ENCODE results near the gene GRAMD4.

The GRAMD4 gene

DNA sequence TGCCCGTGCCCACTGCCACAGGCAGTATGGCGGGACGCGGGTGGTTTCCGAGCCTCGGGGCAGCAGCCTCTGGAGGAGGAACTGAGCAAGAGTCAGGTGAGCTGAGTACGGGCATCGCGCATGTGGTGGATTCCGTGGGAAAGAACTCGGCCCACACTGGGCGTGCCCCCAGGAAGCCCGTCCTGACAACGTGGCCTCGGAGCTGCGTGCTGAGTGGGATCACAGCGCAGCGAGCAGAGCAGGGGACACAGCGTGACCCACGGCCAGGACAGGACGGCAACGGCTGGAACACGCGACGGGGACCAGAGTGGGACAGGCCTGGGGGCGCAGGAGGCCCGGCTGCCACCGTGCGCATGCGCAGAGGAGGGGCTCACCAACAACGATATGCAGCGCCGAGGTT lies 81.1 kb downstream of the GRAMD4 start:
- Mint-ChIP-seq H3K27me3 (no peaks in the 10 kb centered on the region), H3K36me3 (peaks cover 41 to 65% of the 10 kb centered on the region in 2 donors), H3K9me3 (no peaks in the 10 kb centered on the region), H3K4me1 (peaks cover 2 to 3% of the 10 kb centered on the region in 2 donors), H3K4me3 (no peak overlapping the region), H3K27ac (no peak overlapping the region)
- DNase-seq (no peak), ATAC-seq (replicated peaks) (no peak)

DNA sequence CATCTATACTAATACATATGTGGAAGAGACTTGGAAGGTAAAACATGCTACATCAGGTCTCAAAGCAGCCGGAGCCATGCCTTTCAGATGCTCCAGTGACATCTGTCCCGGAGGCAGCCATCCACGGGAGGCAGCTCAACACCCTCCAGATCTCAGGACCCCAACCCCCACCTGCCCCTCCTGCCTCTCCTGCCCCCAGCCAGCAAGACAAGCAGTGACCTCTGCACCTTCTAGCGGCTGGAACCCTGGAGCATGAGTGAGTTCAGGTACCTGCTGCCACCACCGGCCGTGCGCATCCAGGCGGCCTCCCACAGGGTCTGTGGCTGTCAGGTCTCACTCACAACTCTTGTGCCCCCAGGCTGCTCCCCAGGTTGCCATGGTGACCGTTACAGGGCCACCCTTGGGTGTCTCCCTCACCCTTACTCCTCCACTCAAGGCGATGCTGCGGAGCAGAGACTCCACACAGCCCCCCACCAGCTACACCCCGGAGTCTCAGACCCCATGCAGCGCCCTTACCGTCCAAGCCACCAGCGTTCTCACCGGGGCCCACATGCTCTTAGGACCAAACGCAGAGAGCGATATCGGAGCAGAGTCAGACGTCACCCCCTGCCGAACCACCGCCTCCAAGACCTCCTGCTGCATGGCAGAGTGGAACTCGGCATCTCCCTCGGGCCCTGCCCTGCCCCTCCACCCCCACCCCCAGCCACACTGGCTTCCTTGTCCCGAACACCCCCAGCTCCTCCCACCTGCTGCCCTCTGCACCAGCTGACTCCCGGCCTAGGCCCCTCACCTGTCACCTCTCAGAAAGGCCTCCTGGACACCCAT lies 83.2 kb downstream of the GRAMD4 start:
- peaks cover 2 to 5% of the 10 kb centered on the region in 2 donors for H3K4me1 Mint-ChIP-seq
- peaks cover 57 to 73% of the 10 kb centered on the region in 2 donors for H3K36me3 Mint-ChIP-seq
- peak overlapping the region; percentile 51 for H3K27ac Mint-ChIP-seq
- H3K27me3 Mint-ChIP-seq, result no peaks in the 10 kb centered on the region
- ATAC-seq (replicated peaks), result no peak
- no peak overlapping the region for H3K4me3 Mint-ChIP-seq
- no peaks in the 10 kb centered on the region for H3K9me3 Mint-ChIP-seq
- no peak for DNase-seq

DNA sequence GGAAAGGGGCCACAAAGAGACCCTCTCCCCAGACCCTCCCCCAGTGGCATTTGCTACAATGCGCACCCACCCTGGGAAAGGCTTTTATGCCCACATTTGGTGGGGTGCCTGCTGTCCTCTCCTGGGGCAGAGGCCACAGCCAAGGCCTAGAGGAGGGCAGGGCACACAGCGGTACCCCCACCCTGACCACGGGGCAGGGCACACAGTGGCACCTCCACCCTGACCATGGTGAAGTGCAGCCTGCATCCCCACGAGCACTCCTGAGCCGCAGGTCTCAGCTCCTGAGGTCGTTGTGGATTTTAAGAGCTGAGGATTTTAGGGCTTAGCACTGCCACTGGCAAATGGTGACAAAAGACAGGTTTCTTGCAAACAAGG lies 83.8 kb downstream of the GRAMD4 start:
- Mint-ChIP-seq H3K27me3 (no peaks in the 10 kb centered on the region), H3K4me3 (no peak overlapping the region), H3K9me3 (no peaks in the 10 kb centered on the region), H3K36me3 (peaks cover 59 to 76% of the 10 kb centered on the region in 2 donors), H3K27ac (peak overlapping the region; percentile 51), H3K4me1 (peaks cover 2 to 5% of the 10 kb centered on the region in 2 donors)
- DNase-seq (no peak), ATAC-seq (replicated peaks) (no peak)

DNA sequence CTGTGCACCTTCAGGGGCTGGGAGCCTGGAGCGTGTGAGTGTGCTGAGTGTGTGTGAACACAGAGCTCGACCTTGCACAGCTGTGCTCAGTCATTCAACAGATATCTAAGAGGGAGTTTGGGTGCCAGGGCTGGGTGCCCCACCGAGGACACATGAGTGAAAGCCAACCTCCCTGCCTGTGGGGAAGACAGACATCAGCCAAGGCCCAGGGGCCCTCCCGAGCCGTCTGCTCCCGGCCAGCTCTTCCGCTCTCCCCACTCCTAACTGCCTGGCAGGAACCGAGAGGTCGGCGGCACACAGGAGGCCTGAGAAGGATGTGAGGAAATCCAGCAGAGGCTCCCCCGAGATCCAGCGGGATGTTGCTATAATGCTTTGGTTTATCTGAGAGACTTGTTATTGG lies 85.9 kb downstream of the GRAMD4 start:
- Mint-ChIP-seq H3K4me1 (peaks cover 2 to 5% of the 10 kb centered on the region in 2 donors), H3K27ac (peak overlapping the region; percentile 79), H3K27me3 (no peaks in the 10 kb centered on the region), H3K36me3 (peaks cover 61 to 82% of the 10 kb centered on the region in 2 donors), H3K9me3 (no peaks in the 10 kb centered on the region), H3K4me3 (no peak overlapping the region)
- ATAC-seq (replicated peaks), result no peak
- no peak for DNase-seq

DNA sequence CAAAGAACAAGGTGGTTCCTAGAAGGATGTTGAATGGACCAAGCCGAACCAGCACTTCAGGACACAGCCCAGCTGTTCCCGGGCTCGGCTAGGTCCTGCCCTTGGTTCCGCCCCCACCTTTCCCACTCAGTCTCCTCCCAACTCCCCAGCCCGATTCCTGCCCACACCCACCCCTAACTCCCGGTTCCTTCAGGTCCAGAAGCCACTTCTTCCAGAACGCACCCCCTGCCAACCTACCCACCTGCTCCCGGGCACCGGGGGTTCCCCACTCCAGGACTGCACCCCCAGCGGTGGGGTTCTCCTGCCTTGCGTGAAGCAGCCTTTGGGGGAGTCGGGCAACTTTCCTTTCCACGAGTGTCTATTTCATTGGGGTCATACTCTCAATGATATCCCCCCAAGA lies 87.1 kb downstream of the GRAMD4 start:
- Mint-ChIP-seq H3K4me3 (no peak overlapping the region), H3K4me1 (peaks cover 2 to 5% of the 10 kb centered on the region in 2 donors), H3K27ac (no peak overlapping the region), H3K9me3 (no peaks in the 10 kb centered on the region), H3K27me3 (no peaks in the 10 kb centered on the region), H3K36me3 (peaks cover 61 to 86% of the 10 kb centered on the region in 2 donors)
- ATAC-seq (replicated peaks), result no peak
- DNase-seq, result no peak

DNA sequence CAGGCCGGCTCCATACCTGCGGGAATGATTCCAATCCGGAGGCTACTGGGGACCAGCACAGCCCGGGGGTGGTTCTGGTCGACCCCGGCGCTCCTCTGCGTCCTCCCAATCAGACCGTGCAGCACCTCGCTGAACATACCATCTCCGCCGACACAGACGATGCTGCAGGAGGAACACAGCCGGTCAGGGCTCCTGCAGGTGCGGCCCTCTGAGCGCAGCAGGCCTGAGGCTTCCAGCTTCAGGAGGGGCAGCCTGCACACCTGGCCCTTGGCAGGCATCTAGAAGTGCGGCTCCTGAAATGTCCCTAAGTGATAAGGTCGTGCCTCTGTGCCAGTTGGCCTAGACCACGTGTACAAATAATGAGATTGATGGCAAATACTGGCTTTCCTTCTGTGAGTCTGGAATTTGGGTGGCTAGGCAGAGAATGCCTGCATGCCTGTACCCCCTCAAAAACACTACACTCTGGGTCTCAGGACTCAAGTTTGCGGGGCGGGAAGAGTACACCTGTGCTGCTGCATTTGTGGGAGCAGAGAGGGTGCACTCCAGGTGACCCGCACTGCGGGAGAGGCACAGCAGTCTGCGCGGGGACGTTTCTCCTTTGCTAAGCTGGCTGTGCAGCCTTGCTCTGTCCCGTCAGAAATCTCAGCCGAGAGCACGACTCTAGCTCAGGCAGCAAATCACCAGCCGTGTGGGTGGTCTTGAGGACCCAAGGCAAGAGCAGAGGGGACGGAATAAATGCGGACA lies 87.8 kb downstream of the GRAMD4 start:
- no peak for ATAC-seq (replicated peaks)
- H3K27me3 Mint-ChIP-seq, result no peaks in the 10 kb centered on the region
- DNase-seq, result no peak
- peaks cover 0 to 5% of the 10 kb centered on the region in 2 donors for H3K4me1 Mint-ChIP-seq
- H3K27ac Mint-ChIP-seq, result peak overlapping the region; percentile 20
- H3K4me3 Mint-ChIP-seq, result no peak overlapping the region
- H3K9me3 Mint-ChIP-seq, result no peaks in the 10 kb centered on the region
- H3K36me3 Mint-ChIP-seq, result peaks cover 66 to 81% of the 10 kb centered on the region in 2 donors

DNA sequence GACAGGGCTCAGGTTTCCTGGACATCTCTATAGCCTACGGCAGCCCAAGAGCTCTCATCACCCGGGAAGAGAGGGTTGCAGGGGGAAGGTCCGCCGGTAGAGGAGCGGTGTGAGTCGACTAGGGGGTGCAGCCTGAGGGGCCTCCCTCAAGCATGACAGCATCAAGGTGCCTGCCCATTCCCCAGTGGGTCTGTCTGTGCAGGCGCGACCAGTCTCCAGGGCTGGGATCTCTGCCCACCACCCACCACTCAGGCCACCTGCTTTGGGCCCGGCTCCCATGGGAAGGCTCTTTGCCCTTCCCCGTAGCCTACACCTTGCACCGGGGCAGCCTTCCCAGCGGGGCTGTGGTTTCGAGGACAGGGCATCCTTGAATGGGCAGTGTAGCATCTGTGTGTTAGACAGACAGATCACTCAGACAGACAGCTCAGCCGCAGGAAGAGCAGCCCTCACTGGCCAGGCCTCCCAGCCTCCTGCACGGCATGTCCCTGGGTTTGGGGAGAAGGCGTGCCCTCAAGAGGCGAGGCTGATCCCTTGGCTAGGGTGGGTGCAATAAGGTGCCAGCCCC lies 88.7 kb downstream of the GRAMD4 start:
- Mint-ChIP-seq H3K4me3 (no peak overlapping the region), H3K4me1 (peaks cover 0 to 5% of the 10 kb centered on the region in 2 donors), H3K9me3 (no peaks in the 10 kb centered on the region), H3K27me3 (no peaks in the 10 kb centered on the region), H3K27ac (no peak overlapping the region), H3K36me3 (peaks cover 62 to 78% of the 10 kb centered on the region in 2 donors)
- ATAC-seq (replicated peaks), result no peak
- DNase-seq, result no peak

DNA sequence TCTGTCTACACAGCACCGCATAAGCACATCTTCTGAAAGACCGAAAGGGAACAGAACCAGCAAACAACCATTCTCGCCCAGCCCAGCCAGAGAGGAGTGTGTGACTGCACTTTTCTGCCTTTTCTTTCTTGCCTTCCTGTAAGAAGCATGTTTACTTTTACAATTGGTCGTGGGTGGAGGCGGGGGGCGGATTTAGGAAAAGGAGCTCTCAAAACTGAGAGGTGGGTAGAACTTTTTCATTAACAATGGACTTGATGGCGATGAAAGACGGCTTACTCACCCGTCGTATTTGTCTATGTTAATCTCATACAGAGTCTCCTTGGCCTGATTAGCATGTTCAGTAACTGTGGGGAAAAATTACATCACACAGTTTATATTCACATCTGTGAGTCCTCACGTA lies 90.6 kb downstream of the GRAMD4 start:
- DNase-seq, result no peak
- H3K27me3 Mint-ChIP-seq, result no peaks in the 10 kb centered on the region
- no peaks in the 10 kb centered on the region for H3K9me3 Mint-ChIP-seq
- peaks cover 0 to 5% of the 10 kb centered on the region in 2 donors for H3K4me1 Mint-ChIP-seq
- no peak for ATAC-seq (replicated peaks)
- peaks cover 55 to 75% of the 10 kb centered on the region in 2 donors for H3K36me3 Mint-ChIP-seq
- no peak overlapping the region for H3K27ac Mint-ChIP-seq
- H3K4me3 Mint-ChIP-seq, result no peak overlapping the region

DNA sequence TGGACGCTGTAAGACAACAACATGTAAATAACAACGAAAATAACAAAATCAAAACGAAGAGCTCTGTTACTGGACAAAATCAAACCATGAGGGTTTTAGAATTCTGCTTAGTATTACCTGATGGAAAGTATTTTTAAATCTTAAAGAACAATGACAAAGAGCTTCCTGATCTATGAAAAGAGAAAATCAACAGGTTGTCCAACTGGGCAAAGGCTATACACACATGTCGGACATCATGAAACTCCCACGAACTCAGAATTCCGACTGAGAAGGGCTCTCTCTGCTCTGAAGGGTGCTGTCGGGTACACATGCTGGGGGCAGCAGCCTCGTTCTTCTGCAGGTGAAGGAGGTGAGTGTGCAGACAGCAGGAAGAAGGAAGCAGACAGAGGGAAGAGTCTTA lies 92.1 kb downstream of the GRAMD4 start:
- H3K4me1 Mint-ChIP-seq, result no peaks in the 10 kb centered on the region
- no peak overlapping the region for H3K27ac Mint-ChIP-seq
- no peak overlapping the region for H3K4me3 Mint-ChIP-seq
- no peaks in the 10 kb centered on the region for H3K27me3 Mint-ChIP-seq
- H3K9me3 Mint-ChIP-seq, result no peaks in the 10 kb centered on the region
- DNase-seq, result no peak
- ATAC-seq (replicated peaks), result no peak
- peaks cover 43 to 67% of the 10 kb centered on the region in 2 donors for H3K36me3 Mint-ChIP-seq

DNA sequence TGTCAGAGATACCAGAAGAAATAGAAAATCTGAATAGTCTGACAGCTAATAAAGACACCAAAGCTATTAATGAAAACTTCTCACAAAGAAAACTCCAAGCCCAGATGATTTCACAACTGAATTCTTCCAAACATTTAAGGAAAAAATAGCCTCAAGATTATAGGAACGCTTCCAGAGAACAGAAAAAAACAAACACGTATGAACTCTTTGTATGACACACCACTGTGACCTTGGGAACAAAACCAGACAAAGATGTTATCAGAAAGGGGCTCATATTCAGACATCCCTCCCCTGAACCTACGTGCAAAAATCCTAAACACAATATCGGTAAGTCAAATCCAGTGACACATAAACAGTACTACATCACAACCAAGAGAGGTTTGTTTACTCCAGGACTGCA lies 94.4 kb downstream of the GRAMD4 start:
- no peak for ATAC-seq (replicated peaks)
- Mint-ChIP-seq H3K27me3 (no peaks in the 10 kb centered on the region), H3K4me3 (no peak overlapping the region), H3K9me3 (no peaks in the 10 kb centered on the region), H3K4me1 (peaks cover 0 to 4% of the 10 kb centered on the region in 2 donors), H3K36me3 (peaks cover 28 to 57% of the 10 kb centered on the region in 2 donors), H3K27ac (no peak overlapping the region)
- DNase-seq, result no peak

DNA sequence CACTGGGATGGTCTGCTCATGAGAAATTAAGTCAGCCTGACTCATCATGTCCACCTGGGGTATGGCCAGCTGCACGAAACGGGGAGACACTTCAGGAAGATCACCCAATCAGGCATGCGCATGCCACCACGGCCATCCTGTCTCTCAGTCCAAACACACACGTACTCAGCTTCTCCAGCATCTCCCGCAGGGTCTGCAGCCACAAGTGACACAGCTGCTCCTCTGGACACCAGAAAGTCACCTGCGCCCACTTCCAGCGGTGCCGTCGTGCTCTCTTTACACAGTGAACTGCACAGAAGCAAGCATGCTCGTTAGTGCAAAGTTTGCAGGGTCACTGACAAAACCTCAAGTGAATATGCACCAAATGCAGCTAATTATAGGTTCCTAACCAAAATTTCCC lies 99.7 kb downstream of the GRAMD4 start:
- H3K27me3 Mint-ChIP-seq, result no peaks in the 10 kb centered on the region
- peaks cover 21 to 48% of the 10 kb centered on the region in 2 donors for H3K36me3 Mint-ChIP-seq
- no peak overlapping the region for H3K27ac Mint-ChIP-seq
- H3K9me3 Mint-ChIP-seq, result no peaks in the 10 kb centered on the region
- peaks cover 9 to 23% of the 10 kb centered on the region in 2 donors for H3K4me1 Mint-ChIP-seq
- no peak overlapping the region for H3K4me3 Mint-ChIP-seq
- DNase-seq (no peak), ATAC-seq (replicated peaks) (no peak)

DNA sequence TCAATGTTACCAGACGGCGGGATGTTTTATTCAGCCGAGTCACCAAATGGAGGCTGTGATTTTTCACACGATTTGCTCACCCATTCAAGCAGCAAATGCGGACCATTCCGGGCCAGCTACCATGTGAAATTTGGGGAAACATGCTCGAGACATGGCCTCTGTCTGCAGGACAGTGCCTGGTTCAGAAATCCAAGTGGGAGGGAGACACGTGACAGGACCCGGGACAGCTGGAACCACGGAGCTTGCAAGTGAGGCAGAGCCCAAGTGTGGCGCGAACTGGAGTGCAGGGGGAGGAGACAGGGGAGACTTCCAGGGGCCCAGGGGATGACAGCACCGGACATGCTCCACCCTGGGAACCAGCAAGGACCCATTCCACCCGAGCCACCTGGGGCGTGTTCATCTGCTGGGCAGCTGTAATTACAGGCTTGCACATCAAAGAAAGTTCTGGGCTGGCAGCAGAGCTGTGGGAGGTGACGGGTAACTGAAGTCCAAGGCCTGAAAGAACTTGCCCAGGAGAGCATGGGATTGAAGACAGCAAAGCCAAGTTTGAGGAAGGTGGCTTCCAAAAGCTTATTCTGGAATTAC lies 101.4 kb downstream of the GRAMD4 start:
- Mint-ChIP-seq H3K36me3 (peaks cover 19 to 42% of the 10 kb centered on the region in 2 donors), H3K4me3 (no peak overlapping the region), H3K27me3 (no peaks in the 10 kb centered on the region), H3K4me1 (peaks cover 9 to 24% of the 10 kb centered on the region in 2 donors), H3K27ac (no peak overlapping the region), H3K9me3 (no peaks in the 10 kb centered on the region)
- ATAC-seq (replicated peaks) (no peak), DNase-seq (no peak)

DNA sequence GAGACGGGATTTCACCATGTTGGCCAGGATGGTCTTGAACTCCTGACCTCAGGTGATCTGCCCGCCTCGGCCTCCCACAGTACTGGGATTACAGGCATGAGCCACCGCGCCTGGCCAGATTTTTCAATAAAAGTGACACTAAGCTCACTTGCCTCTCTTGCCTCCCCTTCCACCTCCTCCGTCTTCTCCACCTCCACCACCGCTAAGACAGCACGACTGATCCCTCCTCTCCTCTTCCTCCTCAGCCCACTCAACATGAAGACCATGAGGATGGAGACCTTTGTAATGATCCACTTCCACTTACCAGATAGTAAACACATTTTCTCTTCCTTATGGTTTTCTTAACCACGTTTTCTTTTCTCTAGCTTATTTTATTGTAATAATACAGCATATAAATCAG lies 103.7 kb downstream of the GRAMD4 start:
- H3K36me3 Mint-ChIP-seq, result peaks cover 18 to 37% of the 10 kb centered on the region in 2 donors
- DNase-seq (no peak), ATAC-seq (replicated peaks) (no peak)
- H3K4me1 Mint-ChIP-seq, result peaks cover 17 to 43% of the 10 kb centered on the region in 2 donors
- no peak overlapping the region for H3K4me3 Mint-ChIP-seq
- H3K27ac Mint-ChIP-seq, result no peak overlapping the region
- H3K27me3 Mint-ChIP-seq, result no peaks in the 10 kb centered on the region
- no peaks in the 10 kb centered on the region for H3K9me3 Mint-ChIP-seq

DNA sequence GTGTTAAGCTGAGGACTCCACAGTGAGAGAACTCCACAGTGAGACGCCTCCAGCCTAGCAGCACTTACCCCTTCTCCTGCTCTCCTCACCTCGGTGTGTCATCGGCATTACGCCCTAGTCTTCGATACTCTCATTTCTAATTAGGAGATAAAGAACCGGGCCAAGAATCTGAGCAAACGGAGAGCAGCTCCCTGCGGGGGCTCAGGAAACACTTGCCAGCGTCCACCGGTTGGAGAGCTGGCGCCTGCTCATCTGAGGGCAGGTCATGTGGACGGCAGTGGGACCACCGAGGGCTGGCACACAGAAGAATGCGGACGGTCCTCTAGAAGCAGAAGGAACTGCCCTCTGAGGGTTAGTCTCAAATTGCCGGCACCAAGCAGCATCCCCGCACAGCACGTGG lies 104.9 kb downstream of the GRAMD4 start:
- no peak for ATAC-seq (replicated peaks)
- Mint-ChIP-seq H3K27ac (no peak overlapping the region), H3K4me3 (no peak overlapping the region), H3K27me3 (no peaks in the 10 kb centered on the region), H3K36me3 (peaks cover 11 to 24% of the 10 kb centered on the region in 2 donors), H3K4me1 (peaks cover 16 to 34% of the 10 kb centered on the region in 2 donors), H3K9me3 (no peaks in the 10 kb centered on the region)
- DNase-seq, result no peak
